ENCODE measurements around the gene CRTC3.
"Not testable (repeated sequence)": the region's sequence is repeated elsewhere in the genome, so short reads cannot be mapped to it uniquely, and the experiment has no call there.

The CRTC3 gene

GRCh38 chr15:90523373-90523772, 6.3 kb upstream of the CRTC3 start:
- no peak for DNase-seq

- DNase-seq, result not testable (repeated sequence)
Measured at GRCh38 chr15:90524018-90524803, 5.5 kb upstream of the CRTC3 start.

- DNase-seq, result no peak
Measured at GRCh38 chr15:90529011-90529370, 732 bp upstream of the CRTC3 start.

- no peak for DNase-seq
Measured at GRCh38 chr15:90530250-90531051, 728 bp downstream of the CRTC3 start.

- no peak for DNase-seq
Measured at GRCh38 chr15:90531147-90531546, 1.4 kb downstream of the CRTC3 start.

- DNase-seq, result no peak
Measured at GRCh38 chr15:90535254-90535653, 5.5 kb downstream of the CRTC3 start.

- no peak for DNase-seq
Measured at GRCh38 chr15:90539789-90540188, 10.1 kb downstream of the CRTC3 start.

GRCh38 chr15:90540768-90541167, 11.0 kb downstream of the CRTC3 start:
- no peak for DNase-seq

GRCh38 chr15:90545095-90545494, 15.4 kb downstream of the CRTC3 start:
- DNase-seq, result no peak

- no peak for DNase-seq
Measured at GRCh38 chr15:90547540-90547939, 17.8 kb downstream of the CRTC3 start.

- DNase-seq, result no peak
Measured at GRCh38 chr15:90550919-90551318, 21.2 kb downstream of the CRTC3 start.

- DNase-seq, result no peak
Measured at GRCh38 chr15:90552162-90552928, 22.6 kb downstream of the CRTC3 start.

GRCh38 chr15:90552929-90553211, 23.1 kb downstream of the CRTC3 start:
- DNase-seq, result no peak

- DNase-seq, result no peak
Measured at GRCh38 chr15:90553248-90553745, 23.6 kb downstream of the CRTC3 start.

GRCh38 chr15:90557186-90558084, 27.7 kb downstream of the CRTC3 start:
- no peak for DNase-seq

GRCh38 chr15:90558171-90558573, 28.4 kb downstream of the CRTC3 start:
- DNase-seq, result no peak

- DNase-seq, result no peak
Measured at GRCh38 chr15:90559119-90559518, 29.4 kb downstream of the CRTC3 start.

- no peak for DNase-seq
Measured at GRCh38 chr15:90560229-90560776, 30.6 kb downstream of the CRTC3 start.

GRCh38 chr15:90561344-90562244, 31.9 kb downstream of the CRTC3 start:
- no peak for DNase-seq

- no peak for DNase-seq
Measured at GRCh38 chr15:90562669-90563068, 32.9 kb downstream of the CRTC3 start.

- DNase-seq, result no peak
Measured at GRCh38 chr15:90563463-90563862, 33.7 kb downstream of the CRTC3 start.

All from NCI-H1417 treated with DMSO at 0.1 percent for 48 hours (cell line).